Transverse colon (tissue), 4 donors: ENCODE data around the gene TRIM31. TPM values are rescaled to one million over a fixed set of nuclear protein-coding genes. Genes with fewer than 3 reads are reported as not detected.

Experiments
- DNase-seq: peaks from one replicate; pipeline ENCODE4 v3.0.0-alpha.2; 2019
- H3K27ac ChIP-seq, 4 donors: fragments of 200-600 bp; sonication (generic); 2 replicates each; pipeline ENCODE4 v1.5.1; 2016 to 2018; ENCODE audit warnings: inconsistent platforms in 4 of 4
- H3K27me3 ChIP-seq: fragments of 200-600 bp; sonication (generic); 2 replicates; pipeline ENCODE4 v1.5.1; 2017; ENCODE audit warnings: inconsistent platforms
- H3K36me3 ChIP-seq, 4 donors: fragments of 200-600 bp; sonication (generic); 2 replicates each; pipeline ENCODE4 v1.5.1; 2017 to 2019; ENCODE audit warnings: inconsistent platforms in 4 of 4
- H3K4me1 ChIP-seq, 4 donors: fragments of 200-600 bp; sonication (generic); 2 replicates each; pipeline ENCODE4 v1.5.1; 2017 to 2020; ENCODE audit warnings: inconsistent platforms in 4 of 4
- H3K4me3 ChIP-seq, 4 donors: fragments of 200-600 bp; sonication (generic); 1 replicate in 1 of 4; 2 replicates in 3 of 4; pipeline versions ENCODE4 v1.5.1 to v1.6.1; 2017 to 2019; ENCODE audit warnings: inconsistent platforms in 4 of 4
- H3K9me3 ChIP-seq, 2 donors: fragments of 200-600 bp; sonication (generic); 2 replicates each; pipeline ENCODE4 v1.5.1; 2017 to 2019; ENCODE audit warnings: inconsistent platforms in 2 of 2
- EP300 ChIP-seq: sonication (generic); formaldehyde crosslinking; IDR thresholded peaks from one replicate; pipeline ENCODE4 v1.6.1; 2017; ENCODE audit warnings: antibody characterized with exemption, low read depth
- POLR2A ChIP-seq: fragments of 450-650 bp; IDR thresholded peaks from one replicate; pipeline ENCODE4 v1.6.1; 2016; ENCODE audit warnings: antibody characterized with exemption, mild to moderate bottlenecking, moderate library complexity
- POLR2AphosphoS5 ChIP-seq, 3 donors: sonication (generic); formaldehyde crosslinking; IDR thresholded peaks; one replicate each; pipeline ENCODE4 v1.6.1; 2016; ENCODE audit warnings: antibody characterized with exemption in 3 of 3
- WGBS, 2 donors: methylation state at CpG; one replicate each; pipeline ENCODE4 v1.1.5; 2018; ENCODE audit warnings: low coverage in 1 of 2; 5-methylcytosine and 5-hydroxymethylcytosine counted together
- in situ Hi-C, 4 donors: fragments of 200-750 bp; cut with MboI; loops; one replicate each; pipeline versions ENCODE4 v1.15.0 to v1.15.1; 2017; ENCODE audit warnings: low sequenced_read_pairs in 3 of 4, low pct_ligation_motif_present in 1 of 4, low pct_unique_long_range_greater_than_20kb in 1 of 4
- intact Hi-C: fragments of 100-400 bp; cut with DNase I; formaldehyde crosslinking; loops from one replicate; pipeline ENCODE4 v1.15.1; 2023; ENCODE audit warnings: low total_unique reads
- total RNA-seq, 4 donors: library from RNA; depleted of rRNA; stranded (reverse); fragments of >200 nt; gene quantifications; one replicate each; pipeline ENCODE4 v1.1.0, GENCODE V29; 2016
- TF ChIP-seq, protein P1 (sequence below), 5 experiments: fragments of 200-600 bp in 3 of 5; fragments of 450-650 bp in 2 of 5; sonication (generic) in 3 of 5; IDR thresholded peaks; 1 replicate in 2 of 5; 2 replicates in 3 of 5; pipeline ENCODE4 v1.5.1; 2016 to 2017; ENCODE audit warnings: antibody characterized with exemption in 5 of 5, inconsistent platforms in 3 of 5, mild to moderate bottlenecking in 2 of 5, moderate library complexity in 1 of 5

The TRIM31 gene
- total RNA-seq, 4 donors from 2014 or later = 3.4 to 221 (median 151) TPM

DNA sequence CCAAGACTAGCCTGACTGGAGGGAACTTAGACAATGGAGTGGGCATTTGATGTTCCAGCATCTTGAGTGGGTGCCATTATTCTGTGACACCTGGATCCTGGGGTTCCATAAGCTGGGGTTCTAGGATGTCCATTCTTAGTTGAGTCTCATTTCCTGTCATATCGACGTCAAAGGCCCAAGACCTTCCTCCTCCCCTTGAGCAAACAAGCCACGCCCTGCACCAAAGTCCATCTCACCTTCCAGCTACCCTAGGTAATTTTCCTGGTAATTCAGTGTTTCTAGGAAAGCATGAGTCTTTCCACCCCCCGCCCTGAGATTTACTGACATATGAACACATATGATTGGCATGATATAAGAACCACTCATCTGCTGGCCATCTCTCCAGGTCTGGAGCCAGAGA, 22.9 kb upstream of the TRIM31 start, which contains the start of gene TRIM40:
TSS of gene TRIM40 (plus strand) at position 384 of the 400 bp plus-strand sequence. CDS start 897 bp downstream, outside the sequence.
- no peak for TF ChIP-seq POLR2A
- peak in 1 of 3 donors; percentile 38 for TF ChIP-seq POLR2AphosphoS5 (IDR thresholded peaks at IDR 0.05)
- Histone ChIP-seq H3K4me1 (peaks cover 1 to 24% (median 11%) of the 10 kb centered on the region in 4 donors), H3K27me3 (peaks cover 21% of the 10 kb centered on the region), H3K9me3 (no peaks in the 10 kb centered on the region), H3K36me3 (no peaks in the 10 kb centered on the region), H3K4me3 (no peak within 1 kb of the TSS), H3K27ac (peak within 1 kb of the TSS; percentile 28 to 53 (median 52))
- peak; percentile 86 for DNase-seq
- intact Hi-C loops = no loop called here
- in situ Hi-C loops = no loop called here
- WGBS, 2 donors = 38 to 80% methylated on average over 1 to 4 of the region's 4 CpGs

GRCh38 chr6:30135147-30135546, 22.3 kb upstream of the TRIM31 start:
- intact Hi-C loops = no loop called here
- no peaks in the 10 kb centered on the region for H3K9me3 ChIP-seq
- TF ChIP-seq POLR2AphosphoS5 (IDR thresholded peaks at IDR 0.05) (no peak), EP300 (no peak), POLR2A (no peak)
- TF ChIP-seq, protein P1, sequence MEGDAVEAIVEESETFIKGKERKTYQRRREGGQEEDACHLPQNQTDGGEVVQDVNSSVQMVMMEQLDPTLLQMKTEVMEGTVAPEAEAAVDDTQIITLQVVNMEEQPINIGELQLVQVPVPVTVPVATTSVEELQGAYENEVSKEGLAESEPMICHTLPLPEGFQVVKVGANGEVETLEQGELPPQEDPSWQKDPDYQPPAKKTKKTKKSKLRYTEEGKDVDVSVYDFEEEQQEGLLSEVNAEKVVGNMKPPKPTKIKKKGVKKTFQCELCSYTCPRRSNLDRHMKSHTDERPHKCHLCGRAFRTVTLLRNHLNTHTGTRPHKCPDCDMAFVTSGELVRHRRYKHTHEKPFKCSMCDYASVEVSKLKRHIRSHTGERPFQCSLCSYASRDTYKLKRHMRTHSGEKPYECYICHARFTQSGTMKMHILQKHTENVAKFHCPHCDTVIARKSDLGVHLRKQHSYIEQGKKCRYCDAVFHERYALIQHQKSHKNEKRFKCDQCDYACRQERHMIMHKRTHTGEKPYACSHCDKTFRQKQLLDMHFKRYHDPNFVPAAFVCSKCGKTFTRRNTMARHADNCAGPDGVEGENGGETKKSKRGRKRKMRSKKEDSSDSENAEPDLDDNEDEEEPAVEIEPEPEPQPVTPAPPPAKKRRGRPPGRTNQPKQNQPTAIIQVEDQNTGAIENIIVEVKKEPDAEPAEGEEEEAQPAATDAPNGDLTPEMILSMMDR (IDR thresholded peaks at IDR 0.05) = no peak
- peak overlapping the region in 1 of 4 donors; percentile 53 for H3K27ac ChIP-seq
- H3K27me3 ChIP-seq = peaks cover 27% of the 10 kb centered on the region
- H3K4me3 ChIP-seq = no peak overlapping the region
- DNase-seq = no peak
- in situ Hi-C loops = no loop called here
- H3K36me3 ChIP-seq = no peaks in the 10 kb centered on the region
- H3K4me1 ChIP-seq = peaks cover 5 to 30% (median 17%) of the 10 kb centered on the region in 4 donors
- WGBS, 2 donors = 80% methylated on average over 1 to 2 of the region's 2 CpGs

- 59 to 70% methylated on average over 2 of the region's 2 CpGs for whole genome bisulfite sequencing, 2 donors
- intact Hi-C loops (loop anchor here (2.0 kb wide), 1 partner anchor 29 kb away; no protein-coding TSS in a partner anchor), in situ Hi-C loops (no loop called here)
- Histone ChIP-seq H3K27me3 (peaks cover 58% of the 10 kb centered on the region), H3K4me1 (peaks cover 8 to 42% (median 25%) of the 10 kb centered on the region in 4 donors), H3K4me3 (no peak overlapping the region), H3K27ac (no peak overlapping the region), H3K36me3 (no peaks in the 10 kb centered on the region), H3K9me3 (no peaks in the 10 kb centered on the region)
- TF ChIP-seq, protein P1 (IDR thresholded peaks at IDR 0.05) = no peak
- TF ChIP-seq POLR2AphosphoS5 (IDR thresholded peaks at IDR 0.05) (no peak), POLR2A (no peak), EP300 (no peak)
- no peak for DNase-seq
Measured at GRCh38 chr6:30131947-30132497, 19.1 kb upstream of the TRIM31 start.

DNA sequence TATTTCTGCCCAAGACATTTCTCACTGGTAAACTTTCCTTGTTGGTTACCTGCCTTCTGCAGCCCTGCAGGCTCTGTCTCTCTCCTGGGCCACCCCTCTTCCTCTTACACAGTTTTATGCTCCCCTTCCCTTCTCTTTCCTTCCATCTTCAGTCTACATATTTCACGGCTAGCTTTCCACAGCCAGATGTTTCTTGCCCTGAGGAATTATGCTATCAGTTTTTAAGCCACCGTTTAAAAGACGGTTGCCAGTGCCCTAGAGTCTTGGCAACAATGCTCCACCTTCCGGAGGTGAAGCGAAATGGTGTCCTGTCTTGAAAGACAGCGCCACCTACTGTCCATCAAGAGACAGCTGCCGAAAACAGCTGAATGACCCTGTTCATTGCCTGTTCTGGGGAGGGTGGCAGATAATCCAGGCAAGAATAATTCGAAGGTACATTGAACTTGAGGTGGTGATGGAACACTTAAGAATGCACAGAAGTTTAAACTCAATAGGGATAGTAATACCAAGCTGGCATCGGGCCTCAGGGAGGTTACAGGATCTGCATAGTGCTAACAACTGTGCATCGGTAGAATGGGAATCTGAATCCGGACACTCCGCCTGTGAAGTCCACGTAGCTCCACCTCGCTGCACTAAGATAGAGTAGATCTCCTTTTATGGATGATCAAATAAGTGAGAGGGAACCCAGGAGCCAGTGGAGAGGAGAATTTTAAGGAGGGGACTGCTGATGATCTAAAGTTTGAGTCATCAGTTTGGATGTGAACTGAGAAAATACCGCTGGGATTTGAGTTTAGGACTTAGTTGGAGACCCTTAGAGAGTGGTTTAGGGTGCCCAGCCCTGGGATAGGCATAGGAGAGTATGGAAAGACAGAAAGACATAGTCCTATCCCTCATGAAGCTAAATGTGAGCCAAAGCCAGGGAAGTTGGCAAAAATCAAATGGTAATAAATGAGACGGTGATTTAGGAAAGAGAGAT, 18.3 kb upstream of the TRIM31 start:
- WGBS, 2 donors = 25 to 30% methylated on average over 12 to 16 of the region's 16 CpGs
- H3K9me3 ChIP-seq = no peaks in the 10 kb centered on the region
- H3K4me3 ChIP-seq = no peak overlapping the region
- DNase-seq = peak; percentile 73
- in situ Hi-C loops = no loop called here
- peak overlapping the region; percentile 58 to 69 (median 66) for H3K27ac ChIP-seq
- H3K4me1 ChIP-seq = peaks cover 8 to 34% (median 22%) of the 10 kb centered on the region in 4 donors
- H3K36me3 ChIP-seq = no peaks in the 10 kb centered on the region
- intact Hi-C loops = loop anchor here (2.0 kb wide), 1 partner anchor 28 kb away; no protein-coding TSS in a partner anchor
- H3K27me3 ChIP-seq = peaks cover 65% of the 10 kb centered on the region
- TF ChIP-seq EP300 = no peak
- TF ChIP-seq, protein P1 (IDR thresholded peaks at IDR 0.05) = peak; percentile 94 to 99 (median 98)
- TF ChIP-seq POLR2AphosphoS5 (IDR thresholded peaks at IDR 0.05) = peak in 2 of 3 donors; percentile 39 to 57
